Left cardiac atrium (tissue), 4 donors: ENCODE data around the gene GID8. TPM values are rescaled to one million over a fixed set of nuclear protein-coding genes. Genes with fewer than 3 reads are reported as not detected.
A peak's percentile ranks its signal among the peaks of the same experiment; 100 is the strongest.

Experiments used
- ATAC-seq, 2 donors: fragments of 200-7000 bp; cut with Tn5 transposase; one replicate each; pipeline ENCODE4 v1.9.1; 2020; ENCODE audit warnings: mild to moderate bottlenecking in 2 of 2, moderate library complexity in 2 of 2
- DNase-seq: peaks from one replicate; pipeline ENCODE4 v3.0.0-alpha.2; 2020
- intact Hi-C, 2 donors: fragments of 100-400 bp; cut with DNase I; formaldehyde crosslinking; loops; one replicate each; pipeline versions ENCODE4 v1.14.1 to v1.15.1; 2022 to 2023
- total RNA-seq, 2 donors: library from RNA; stranded (reverse); fragmentation: NEBNext Ultra II Directional; extraction: Animal tissue kit (Norgen Biotek cat#: 25700); gene quantifications; one replicate each; pipeline ENCODE4 v1.2.1, GENCODE V29; 2021
- donor health status: DM: no; HTN: yes; CAD: no.
- donor health status: DM: no; HTN: yes; CAD: no; lungs with severe emphysema.
- donor health status: DM: yes; HTN: yes; CAD: no.
- donor health status: Dilated cardiomyopathy.

Gene GID8
- total RNA-seq, 2 donors from 2014 or later = 16.8 to 20.2 TPM

DNA sequence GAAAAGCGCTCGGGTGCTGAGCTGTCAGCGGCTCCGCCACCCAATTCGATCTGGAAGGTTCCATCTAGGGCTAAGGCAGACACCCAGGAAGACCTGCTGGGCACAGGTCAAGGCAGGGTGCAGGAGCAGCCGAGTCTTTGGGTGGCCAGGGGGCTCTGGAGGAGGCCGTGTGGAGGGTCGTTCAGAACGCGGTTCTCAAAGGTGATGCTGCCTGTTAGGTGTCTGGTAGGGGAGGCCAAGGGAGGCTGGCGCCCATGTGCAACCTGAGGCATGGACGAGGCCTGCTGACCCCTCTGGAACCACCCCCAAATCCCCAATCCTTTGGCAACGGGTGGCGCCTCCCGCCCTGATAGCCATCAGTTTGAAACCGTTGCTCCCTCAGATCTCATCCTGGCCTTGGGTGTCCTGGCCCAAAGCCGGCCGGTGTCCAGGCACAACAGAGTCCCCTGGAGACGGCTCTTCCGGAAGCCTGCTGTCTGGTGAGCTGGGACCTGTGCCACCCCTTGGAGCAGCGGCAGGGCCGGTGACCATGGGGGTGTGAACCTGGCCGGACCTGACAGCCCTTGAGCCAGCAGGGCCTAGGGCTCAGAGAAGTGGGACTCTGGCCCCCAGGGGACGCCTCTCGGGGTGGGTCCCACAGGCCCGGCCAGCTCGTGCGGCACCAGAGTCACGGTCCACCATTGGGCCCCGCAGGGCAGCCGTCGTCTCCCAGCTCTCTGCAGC lies 25.1 kb downstream of the GID8 start:
- ATAC-seq = no peak
- intact Hi-C loops = no loop called here
- DNase-seq = no peak

DNA sequence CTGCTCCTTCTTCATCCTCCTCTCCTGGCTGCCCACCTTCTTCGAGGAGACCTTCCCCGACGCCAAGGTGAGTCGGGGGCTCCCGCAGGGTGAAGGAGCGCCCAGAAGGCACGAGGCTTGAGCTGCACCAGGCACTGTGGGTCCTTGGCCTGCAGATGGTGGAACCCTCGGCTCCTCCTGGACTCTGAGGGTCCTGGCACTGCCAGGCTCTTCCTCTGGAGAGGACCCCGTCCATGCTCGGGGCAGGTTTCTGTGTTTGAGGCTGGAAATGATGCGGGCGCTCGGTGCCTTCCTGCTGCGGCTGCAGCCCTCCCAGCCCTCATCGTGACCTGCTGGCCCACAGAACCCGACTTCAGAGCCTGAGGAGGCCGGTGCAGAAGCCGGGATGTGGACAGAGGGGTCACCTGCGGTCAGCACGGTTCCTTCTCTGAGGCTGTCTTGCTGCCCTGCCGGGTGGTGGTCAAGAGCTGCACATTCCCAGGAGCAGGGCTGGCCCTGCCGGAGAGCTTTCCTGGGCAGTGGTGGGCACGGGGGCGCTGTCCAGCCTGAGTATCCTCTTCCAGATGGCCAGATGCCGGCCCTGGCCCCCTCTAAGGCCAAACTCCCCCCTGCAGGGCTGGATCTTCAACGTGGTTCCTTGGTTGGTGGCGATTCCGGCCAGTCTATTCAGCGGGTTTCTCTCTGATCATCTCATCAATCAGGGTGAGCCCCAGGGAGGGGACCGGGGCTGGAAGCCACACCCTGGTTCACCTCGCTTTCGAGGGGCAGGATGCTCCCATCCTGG lies 25.9 kb downstream of the GID8 start:
- ATAC-seq (no peak), DNase-seq (no peak)
- intact Hi-C loops = no loop called here

DNA sequence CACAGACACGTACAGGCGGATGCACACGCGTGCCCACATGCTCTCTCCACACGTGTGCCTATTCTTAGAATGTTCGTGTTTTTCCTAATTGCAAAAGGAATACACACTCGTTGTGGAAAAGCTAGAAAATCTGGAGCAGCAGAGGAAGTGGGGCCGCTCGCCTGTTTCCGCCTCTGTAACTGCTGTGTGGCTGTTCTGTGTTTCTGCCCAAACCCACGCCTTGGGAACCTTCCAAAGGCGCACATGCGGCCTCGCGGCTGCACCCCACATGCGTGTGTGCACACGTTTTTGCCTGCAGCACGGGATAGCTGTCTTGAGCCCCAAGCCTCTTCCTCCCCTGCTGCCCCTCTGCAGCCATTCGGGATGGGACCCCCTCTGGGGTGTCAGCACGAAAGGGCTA lies 26.8 kb downstream of the GID8 start:
- intact Hi-C loops = no loop called here
- ATAC-seq (no peak), DNase-seq (no peak)

DNA sequence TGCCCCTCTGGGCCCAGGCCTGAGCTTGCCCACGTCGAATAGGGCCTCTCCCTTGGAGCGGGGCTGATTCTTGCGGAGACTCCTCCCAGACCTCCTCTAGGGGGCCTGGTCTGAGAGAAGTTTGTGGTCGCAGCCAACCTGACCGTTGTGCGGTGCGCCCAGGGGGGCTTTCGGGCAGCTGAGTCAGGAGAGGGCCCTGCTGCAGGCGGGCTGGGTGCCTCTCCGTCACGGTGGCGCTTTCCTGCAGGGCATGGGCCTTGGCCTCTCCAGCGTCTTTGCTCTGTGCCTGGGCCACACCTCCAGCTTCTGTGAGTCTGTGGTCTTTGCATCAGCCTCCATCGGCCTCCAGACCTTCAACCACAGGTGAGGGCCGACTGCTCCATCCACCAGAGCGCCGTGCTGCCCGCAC lies 27.4 kb downstream of the GID8 start:
- ATAC-seq (no peak), DNase-seq (no peak)
- intact Hi-C loops = no loop called here

DNA sequence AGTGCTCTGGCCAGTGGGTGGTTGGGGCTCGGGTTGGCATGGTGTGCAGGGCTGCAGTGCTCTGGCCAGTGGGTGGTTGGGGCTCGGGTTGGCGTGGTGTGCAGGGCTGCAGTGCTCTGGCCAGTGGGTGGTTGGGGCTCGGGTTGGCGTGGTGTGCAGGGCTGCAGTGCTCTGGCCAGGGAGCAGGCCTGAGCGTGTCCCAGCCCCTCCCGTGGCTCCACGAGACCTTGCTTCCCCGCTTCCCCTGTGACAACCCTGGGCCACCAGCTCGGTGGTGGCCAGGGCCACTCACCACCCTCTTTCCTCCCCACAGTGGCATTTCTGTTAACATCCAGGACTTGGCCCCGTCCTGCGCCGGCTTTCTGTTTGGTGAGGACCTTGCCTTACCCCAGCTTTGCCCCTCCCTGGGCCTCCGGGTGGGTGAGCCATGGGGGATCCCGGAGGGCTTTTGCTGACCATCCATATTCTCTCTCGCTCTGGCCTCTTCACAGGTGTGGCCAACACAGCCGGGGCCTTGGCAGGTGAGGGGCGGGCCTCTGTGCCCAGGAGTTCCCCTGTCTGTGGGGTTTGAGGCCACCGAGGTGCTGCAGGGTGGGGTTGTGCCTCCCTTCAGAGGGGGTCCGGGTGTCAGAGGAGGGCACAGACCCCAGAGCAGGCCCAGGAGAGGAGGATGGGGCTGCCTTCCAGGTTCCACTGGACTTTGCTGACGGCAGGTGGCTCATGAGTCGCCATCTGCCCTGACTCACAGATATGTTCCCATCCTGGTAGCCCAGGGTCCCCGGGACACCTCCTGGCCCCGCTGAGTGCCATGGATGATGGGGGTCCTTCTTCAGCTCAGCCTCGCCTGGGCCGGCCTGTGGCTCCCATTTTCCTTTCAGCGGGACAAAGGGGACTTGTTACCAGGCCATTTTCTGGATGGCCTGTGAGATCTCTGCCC lies 28.5 kb downstream of the GID8 start:
- DNase-seq = no peak
- no peak for ATAC-seq
- intact Hi-C loops = no loop called here

DNA sequence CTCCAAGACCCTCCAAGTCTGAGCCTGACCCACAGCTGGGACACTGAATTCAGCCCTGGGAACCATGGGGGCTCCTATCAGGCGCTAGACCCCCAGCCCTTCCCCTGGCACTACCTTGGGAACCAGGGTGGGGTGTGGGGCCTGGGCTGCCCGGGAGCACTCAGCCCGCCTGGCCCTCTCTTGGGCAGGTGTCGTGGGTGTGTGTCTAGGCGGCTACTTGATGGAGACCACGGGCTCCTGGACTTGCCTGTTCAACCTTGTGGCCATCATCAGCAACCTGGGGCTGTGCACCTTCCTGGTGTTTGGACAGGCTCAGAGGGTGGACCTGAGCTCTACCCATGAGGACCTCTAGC lies 29.2 kb downstream of the GID8 start:
- ATAC-seq = no peak
- DNase-seq = no peak
- intact Hi-C loops = no loop called here

DNA sequence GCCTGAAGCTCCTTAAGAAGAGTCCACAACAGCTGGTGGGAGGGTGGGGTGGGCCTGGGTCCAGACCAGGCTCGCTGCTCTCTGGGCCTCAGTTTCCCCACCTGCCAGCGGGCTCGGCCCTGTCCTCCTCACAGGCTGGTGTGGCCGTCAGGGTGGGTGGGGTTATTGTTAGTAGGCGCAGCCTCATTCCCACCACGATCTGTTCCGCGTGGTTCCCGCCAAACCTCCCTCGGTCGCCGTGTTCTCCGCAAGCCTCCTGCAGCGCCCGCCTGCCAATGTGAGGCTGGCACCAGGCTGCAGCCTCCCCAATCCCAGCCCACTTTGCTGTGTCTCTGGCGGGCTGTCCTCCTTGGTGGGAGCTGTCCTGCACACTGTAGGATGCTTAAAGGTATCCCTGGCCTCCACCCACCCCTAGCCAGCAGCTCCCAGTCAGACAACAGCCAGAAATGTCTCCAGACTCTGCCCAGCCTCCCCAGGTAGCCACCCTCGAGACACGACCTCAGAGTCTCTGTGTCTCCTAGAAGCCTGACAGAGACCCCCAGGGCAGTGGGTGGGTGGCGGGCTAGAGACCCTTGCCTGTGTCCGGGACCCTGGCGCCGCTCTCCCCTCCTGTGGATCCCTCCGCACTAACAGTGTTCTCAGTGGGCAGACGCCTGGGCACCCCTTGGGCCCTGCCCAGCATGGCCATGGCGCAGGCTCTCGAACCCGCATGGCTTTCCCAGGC lies 29.8 kb downstream of the GID8 start:
- intact Hi-C loops = no loop called here
- DNase-seq = no peak

DNA sequence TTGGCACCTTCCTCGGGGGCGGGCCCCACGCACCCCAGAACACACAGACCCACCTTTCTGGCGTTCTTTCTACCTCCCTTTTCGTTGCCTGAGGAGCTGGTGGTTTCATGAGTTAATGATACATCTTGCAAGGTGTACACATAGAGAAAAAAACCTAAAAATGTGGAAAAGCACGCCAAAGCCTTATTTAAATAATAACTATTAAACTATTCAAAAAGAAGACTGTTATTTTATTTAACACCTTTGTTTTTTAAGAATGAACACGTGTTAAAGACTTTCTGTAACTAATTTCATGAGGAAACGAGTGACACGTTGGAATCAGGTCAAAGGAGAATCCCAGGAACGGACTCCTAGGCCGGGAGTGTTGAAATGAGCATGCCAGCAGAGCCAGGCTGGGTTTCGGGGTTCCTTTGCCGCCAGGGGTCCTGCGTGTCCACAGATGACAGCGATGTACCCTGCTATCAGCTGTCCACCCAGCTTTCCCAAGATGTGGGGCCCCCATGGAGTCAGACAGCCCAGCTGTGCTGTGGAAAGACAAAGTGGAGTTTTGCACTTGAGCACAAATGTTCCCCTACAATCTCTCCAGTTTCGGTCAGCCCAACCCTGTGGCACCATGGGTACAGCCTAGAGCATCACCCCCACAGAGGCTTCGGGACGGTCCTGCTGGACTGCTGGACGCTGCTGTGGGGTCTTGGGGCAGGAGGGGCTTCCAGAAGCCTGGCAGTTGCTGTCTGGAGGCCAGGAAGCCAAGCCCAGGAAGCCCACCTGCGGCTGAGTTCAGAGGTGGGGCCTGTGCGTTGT lies 30.6 kb downstream of the GID8 start:
- no peak for ATAC-seq
- no peak for DNase-seq
- intact Hi-C loops = no loop called here

More for the DNA sequence above, 29.8 kb downstream of the GID8 start:
- ATAC-seq = no peak

DNA sequence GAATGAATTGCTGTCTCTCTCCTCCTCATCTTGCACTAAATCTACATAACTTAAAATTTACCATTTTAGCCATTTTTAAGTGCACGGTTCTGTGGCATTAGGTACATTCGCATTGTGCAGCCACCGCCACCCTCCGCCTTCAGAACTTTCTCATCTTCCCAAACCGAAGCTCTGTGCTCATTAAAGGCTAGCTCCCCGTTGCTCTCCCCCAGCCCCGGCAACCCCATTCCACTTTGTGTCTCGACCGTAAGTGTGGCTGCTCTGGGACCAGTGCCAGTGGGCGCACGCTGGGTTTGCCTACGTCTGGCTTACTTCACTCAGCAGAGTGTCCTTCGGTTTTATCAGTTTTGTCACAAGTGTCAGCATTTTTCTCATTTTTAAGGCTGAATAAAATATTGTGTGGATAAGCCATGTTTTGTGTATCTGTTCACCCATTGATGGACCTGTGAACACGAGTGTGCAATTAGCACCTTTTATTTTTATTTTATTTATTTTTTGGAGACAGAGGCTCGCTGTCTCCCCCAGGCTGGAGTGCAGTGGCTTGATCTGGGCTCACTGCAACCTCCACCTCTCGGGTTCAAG lies 31.3 kb downstream of the GID8 start:
- ATAC-seq (no peak), DNase-seq (no peak)
- intact Hi-C loops = no loop called here

DNA sequence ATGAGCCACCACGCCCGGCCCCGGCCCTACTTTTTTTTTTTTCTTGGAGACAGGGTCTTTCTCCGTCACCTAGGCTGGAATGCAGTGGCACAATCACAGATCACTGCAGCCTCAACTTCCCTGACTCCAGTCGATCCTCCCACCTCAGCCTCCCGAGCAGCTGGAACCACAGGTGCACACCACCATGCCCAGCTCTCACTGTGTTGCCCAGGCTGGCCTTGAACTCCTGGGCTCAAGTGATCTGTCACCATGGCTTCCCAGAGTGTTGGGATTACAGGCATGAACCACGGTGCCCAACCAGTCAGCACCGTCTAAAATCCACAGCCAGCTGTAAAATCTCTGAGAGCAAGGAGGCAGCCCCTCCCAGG lies 32.0 kb downstream of the GID8 start:
- intact Hi-C loops = no loop called here

DNA sequence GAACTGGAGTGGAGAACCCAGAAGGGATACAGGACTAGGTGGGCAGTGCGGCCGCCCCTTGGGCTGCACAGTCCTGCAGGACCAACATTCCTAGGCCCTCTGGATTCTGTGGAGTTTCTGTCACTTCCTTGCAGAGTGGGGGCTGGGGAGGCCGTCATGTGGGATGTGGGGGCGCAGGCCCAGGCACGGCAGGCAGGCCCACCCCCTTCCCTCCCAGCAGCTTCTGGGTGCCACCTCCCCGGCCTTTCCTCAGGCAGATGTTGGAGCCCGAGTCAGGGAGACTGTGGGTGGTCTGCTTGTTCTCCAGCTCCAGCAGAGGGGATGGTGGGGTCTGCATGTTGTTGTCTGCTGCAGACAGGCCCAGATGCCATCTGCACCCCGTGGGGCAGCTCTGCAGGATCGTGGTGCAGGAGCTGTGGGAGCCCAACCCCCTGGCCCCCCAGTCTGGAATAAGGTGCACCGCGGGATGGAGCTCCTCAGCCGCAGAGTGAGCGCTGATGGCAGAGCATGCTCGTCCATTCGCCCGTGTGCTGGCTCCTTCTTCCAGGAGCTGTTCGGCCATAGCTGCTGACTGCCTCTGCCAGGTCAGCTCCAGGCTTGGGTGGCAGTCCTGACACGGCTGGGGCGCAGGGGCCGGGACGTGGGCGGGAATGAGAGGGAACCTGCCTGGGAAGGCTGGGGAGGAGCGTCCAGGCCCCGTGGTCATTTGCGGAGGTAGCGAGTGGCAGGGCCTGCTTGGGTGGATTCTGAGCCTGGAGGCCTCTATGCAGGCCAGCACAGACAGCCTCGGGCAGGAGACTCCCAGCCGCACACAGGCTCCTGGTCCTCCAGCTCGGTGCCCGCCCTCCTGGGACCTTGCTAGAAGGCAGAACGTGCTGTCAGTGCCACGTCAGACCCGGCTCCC lies 32.6 kb downstream of the GID8 start:
- no peak for ATAC-seq
- intact Hi-C loops = no loop called here

More for the DNA sequence above, 32.0 kb downstream of the GID8 start:
- DNase-seq = no peak
- no peak for ATAC-seq

DNA sequence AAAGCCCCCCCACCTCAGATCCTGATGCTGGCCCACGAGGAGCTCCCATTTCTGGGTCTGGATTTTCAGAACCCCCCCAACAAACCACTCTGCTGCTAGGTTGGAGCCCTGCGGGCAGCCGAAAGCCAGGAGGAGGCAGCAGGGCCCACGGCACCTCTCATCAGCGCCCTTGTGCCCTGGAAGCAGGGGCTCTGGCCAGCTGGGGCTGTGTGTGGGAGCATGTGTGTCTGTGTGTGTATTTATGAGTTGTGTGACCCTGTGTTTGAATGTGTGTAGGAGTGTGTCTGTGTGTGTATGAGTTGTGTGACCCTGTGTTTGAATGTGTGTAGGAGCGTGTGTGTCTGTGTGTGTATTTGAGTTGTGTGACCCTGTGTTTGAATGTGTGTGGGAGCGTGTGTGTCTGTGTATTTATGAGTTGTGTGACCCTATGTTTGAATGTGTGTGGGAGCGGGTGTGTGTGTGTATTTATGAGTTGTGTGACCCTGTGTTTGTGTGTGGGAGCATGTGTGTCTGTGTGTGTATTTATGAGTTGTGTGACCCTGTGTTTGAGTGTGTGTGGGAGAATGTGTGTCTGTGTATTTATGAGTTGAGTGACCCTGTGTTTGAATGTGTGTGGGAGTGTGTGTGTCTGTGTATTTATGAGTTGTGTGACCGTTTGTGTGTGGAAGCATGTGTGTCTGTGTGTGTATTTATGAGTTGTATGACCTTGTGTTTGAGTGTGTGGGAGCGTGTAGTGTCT lies 33.4 kb downstream of the GID8 start:
- DNase-seq (no peak), ATAC-seq (no peak)
- intact Hi-C loops = no loop called here

More for the DNA sequence above, 32.6 kb downstream of the GID8 start:
- no peak for DNase-seq

DNA sequence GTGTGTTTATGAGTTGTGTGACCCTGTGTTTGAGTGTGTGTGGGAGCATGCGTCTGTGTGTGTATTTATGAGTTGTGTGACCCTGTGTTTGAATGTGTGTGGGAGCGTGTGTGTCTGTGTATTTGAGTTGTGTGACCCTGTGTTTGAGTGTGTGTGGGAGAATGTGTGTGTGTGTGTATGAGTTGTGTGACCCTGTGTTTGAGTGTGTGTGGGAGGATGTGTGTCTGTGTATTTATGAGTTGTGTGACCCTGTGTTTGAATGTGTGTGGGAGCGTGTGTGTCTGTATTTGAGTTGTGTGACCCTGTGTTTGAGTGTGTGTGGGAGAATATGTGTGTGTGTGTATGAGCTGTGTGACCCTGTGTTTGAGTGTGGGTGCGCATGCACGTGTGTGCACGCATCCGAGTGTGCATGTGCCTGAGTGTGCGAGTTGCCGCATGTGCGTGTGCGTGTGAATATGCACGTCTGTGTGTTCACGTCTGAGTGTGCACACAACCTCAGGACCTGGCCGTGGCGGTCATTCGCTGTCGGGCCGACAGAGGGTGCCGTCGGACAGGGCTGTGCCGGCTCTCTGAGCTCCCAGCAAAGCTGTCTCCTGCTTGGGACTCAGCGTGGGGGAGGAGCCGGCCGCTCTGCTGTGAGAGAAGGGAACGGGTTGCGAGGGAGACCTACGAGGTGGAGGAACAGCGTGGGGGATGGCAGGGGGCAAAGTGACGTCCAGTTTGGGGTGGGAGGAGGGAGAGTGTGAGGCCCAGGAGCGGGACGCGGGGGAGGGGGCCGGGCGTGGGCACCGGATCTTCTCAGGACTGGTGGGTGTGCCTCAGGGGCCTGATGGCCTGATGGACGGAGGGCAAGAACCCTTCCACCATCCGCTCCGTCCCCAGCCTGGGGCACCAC lies 34.2 kb downstream of the GID8 start:
- intact Hi-C loops = loop anchor here in 1 of 2 donors (1.0 kb wide), 1 partner anchor 37 kb away; no protein-coding TSS in a partner anchor
- DNase-seq = peak; percentile 90
- peak; percentile 90 to 95 for ATAC-seq

DNA sequence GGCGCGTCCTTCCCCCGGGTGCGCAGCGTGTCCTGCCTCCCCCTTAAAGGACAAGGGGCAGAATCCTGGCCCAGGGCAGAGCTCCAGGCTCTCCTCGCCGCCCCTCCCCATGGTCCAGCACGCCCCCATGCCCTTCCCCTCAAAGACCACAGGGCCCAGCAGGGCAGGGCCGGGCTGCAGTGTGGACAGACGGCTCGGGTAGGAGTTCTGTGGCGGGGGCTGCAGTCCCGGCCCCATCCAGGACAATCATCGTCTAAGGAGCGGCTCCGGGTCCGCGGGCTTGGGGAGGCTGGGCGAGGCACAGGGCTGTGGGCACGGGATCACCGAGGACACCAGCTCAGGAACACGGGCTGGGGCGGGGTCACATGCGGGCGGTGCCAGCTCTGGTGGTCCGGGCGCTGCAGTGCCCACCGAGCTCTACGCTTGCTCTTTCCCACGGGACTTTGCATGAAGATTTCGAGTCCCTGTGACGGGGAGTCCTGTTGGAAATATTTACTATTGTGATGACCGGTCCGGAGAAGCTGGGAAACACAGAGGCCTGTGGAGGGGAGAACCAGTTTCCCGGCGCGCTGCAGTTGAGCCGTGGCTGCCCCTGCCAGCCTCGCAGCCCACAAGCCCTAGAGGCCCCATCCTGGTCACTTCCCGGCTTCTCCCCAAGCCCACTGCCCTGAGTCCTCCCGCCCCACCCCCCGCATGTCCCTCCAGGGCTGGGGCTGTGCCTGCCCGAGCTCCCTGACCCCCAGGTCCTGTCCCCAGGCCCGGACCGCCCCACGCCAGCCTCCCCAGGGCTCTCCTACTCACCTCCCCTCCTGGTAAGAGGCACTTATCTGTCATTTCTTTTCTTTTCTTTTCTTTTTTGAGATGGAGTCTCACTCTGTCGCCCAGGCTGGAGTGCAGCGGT lies 35.1 kb downstream of the GID8 start:
- ATAC-seq (peak in 1 of 2 donors; percentile 8), DNase-seq (no peak)
- intact Hi-C loops = loop anchor here in 1 of 2 donors (1.0 kb wide), 1 partner anchor 36 kb away; no protein-coding TSS in a partner anchor
